ENCODE data around the gene DNAJC1. TPM values are rescaled to one million over a fixed set of nuclear protein-coding genes. Genes with fewer than 3 reads are reported as not detected.
"Not testable (repeated sequence)": the region's sequence is repeated elsewhere in the genome, so short reads cannot be mapped to it uniquely, and the experiment has no call there.

Gene DNAJC1
- polyA plus RNA-seq, 1 donor (not counting 4 experiments of a cell fraction or from before 2014, with no cell fraction given): 24.8 TPM

DNA sequence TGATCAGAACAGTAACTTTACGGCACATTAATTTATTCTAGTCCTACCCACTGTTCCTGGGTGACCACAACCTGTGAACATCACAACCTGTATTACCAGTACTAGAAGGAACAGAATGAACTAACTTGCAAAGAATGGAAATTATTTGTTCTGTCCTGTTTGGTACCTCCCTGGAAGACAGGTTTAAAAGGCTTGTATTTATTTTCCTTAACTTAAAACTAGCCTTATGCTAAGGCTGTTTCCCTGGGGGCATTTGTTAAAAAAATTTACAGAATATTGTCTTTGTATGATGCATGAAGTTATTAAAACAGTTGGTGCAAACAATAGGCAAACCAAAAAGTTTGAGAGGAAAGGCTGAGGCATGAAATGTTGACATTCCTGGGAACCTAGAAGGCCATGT lies 132.7 kb downstream of the DNAJC1 start:
- H3K4me2 ChIP-seq (ENCODE audit: control insufficient read depth, extremely low read depth, insufficient read depth, low read depth, low read length): no peak overlapping the region
- H3K36me3 ChIP-seq (ENCODE audit: control insufficient read depth in 2 of 2, extremely low read depth in 1 of 2, insufficient read depth in 2 of 2, low read length in 2 of 2): no peaks in the 10 kb centered on the region
- FAIRE-seq: no peak
- H3K27ac ChIP-seq (ENCODE audit: control insufficient read depth, insufficient read depth, low read length): no peak overlapping the region
- H3K79me2 ChIP-seq (ENCODE audit: control insufficient read depth, insufficient read depth, low read length): no peaks in the 10 kb centered on the region
- H3K9me1 ChIP-seq (ENCODE audit: control insufficient read depth, extremely low read depth, insufficient read depth, low read length): no peaks in the 10 kb centered on the region
- no peak overlapping the region for H3K9ac ChIP-seq (ENCODE audit: control insufficient read depth, extremely low read depth, insufficient read depth, low read length)
- H2AFZ ChIP-seq (ENCODE audit: control insufficient read depth, low read length): no peak overlapping the region
- no peaks in the 10 kb centered on the region for H3K9me3 ChIP-seq (ENCODE audit: control insufficient read depth, low read depth, low read length)
- no peaks in the 10 kb centered on the region for H3K27me3 ChIP-seq (ENCODE audit: control insufficient read depth, extremely low read depth, insufficient read depth, low read length)
- DNase-seq (ENCODE audit: low read depth, low spot score): no peak
- no peaks in the 10 kb centered on the region for H3K4me1 ChIP-seq (ENCODE audit: control insufficient read depth, extremely low read depth, insufficient read depth, low read length)
- H3K4me3 ChIP-seq (ENCODE audit: control insufficient read depth in 2 of 3, extremely low read depth in 1 of 3, insufficient read depth in 2 of 3, low read depth in 1 of 3, low read length in 3 of 3): no peak overlapping the region
- dilution Hi-C loops (cut with MboI; ENCODE audit: extremely low pct_ligation_motif_present, low sequenced_read_pairs): no loop called here
- no peaks in the 10 kb centered on the region for H4K20me1 ChIP-seq (ENCODE audit: control insufficient read depth, extremely low read depth, insufficient read depth, low read length)
- no peak for TF ChIP-seq EZH2 (IDR thresholded peaks at IDR 0.05; ENCODE audit: low read length)
- TF ChIP-seq, protein P1, sequence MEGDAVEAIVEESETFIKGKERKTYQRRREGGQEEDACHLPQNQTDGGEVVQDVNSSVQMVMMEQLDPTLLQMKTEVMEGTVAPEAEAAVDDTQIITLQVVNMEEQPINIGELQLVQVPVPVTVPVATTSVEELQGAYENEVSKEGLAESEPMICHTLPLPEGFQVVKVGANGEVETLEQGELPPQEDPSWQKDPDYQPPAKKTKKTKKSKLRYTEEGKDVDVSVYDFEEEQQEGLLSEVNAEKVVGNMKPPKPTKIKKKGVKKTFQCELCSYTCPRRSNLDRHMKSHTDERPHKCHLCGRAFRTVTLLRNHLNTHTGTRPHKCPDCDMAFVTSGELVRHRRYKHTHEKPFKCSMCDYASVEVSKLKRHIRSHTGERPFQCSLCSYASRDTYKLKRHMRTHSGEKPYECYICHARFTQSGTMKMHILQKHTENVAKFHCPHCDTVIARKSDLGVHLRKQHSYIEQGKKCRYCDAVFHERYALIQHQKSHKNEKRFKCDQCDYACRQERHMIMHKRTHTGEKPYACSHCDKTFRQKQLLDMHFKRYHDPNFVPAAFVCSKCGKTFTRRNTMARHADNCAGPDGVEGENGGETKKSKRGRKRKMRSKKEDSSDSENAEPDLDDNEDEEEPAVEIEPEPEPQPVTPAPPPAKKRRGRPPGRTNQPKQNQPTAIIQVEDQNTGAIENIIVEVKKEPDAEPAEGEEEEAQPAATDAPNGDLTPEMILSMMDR (optimal IDR thresholded peaks at IDR 0.05 in 1 of 3, IDR thresholded peaks at IDR 0.05 in 1 of 3, conservative IDR thresholded peaks at IDR 0.05 in 1 of 3; ENCODE audit: extremely low read depth in 1 of 3, insufficient read depth in 2 of 3, low read length in 3 of 3): no peak

DNA sequence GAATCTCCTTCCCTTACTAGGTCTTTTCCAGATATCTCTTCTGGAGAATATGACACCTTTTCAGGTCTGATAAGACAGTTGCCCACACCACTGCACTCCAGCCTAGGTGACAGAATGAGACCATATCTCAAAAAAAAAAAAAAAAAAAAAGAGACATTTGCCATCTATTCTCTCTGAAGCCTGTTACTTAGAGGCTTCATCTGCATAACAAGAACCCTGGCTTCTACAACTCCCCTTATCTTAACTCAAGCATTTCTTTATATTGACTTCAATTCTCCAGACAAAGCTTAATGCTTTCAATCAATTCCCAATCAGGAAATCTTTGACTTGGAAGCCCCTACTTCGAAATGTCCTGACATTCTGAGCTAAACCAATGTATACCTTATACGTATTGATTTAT lies 134.4 kb downstream of the DNAJC1 start:
- H3K4me3 ChIP-seq (ENCODE audit: control insufficient read depth in 2 of 3, extremely low read depth in 1 of 3, insufficient read depth in 2 of 3, low read depth in 1 of 3, low read length in 3 of 3); H3K27ac ChIP-seq (ENCODE audit: control insufficient read depth, insufficient read depth, low read length); dilution Hi-C loops (cut with MboI; ENCODE audit: extremely low pct_ligation_motif_present, low sequenced_read_pairs); H3K9me1 ChIP-seq (ENCODE audit: control insufficient read depth, extremely low read depth, insufficient read depth, low read length); DNase-seq (ENCODE audit: low read depth, low spot score); H4K20me1 ChIP-seq (ENCODE audit: control insufficient read depth, extremely low read depth, insufficient read depth, low read length); H3K4me1 ChIP-seq (ENCODE audit: control insufficient read depth, extremely low read depth, insufficient read depth, low read length); H3K27me3 ChIP-seq (ENCODE audit: control insufficient read depth, extremely low read depth, insufficient read depth, low read length); H3K9ac ChIP-seq (ENCODE audit: control insufficient read depth, extremely low read depth, insufficient read depth, low read length); H3K9me3 ChIP-seq (ENCODE audit: control insufficient read depth, low read depth, low read length); H3K4me2 ChIP-seq (ENCODE audit: control insufficient read depth, extremely low read depth, insufficient read depth, low read depth, low read length); FAIRE-seq; H3K79me2 ChIP-seq (ENCODE audit: control insufficient read depth, insufficient read depth, low read length); H3K36me3 ChIP-seq (ENCODE audit: control insufficient read depth in 2 of 2, extremely low read depth in 1 of 2, insufficient read depth in 2 of 2, low read length in 2 of 2); H2AFZ ChIP-seq (ENCODE audit: control insufficient read depth, low read length): not testable (repeated sequence)

GRCh38 chr10:21860718-21861117 lies 142.8 kb downstream of the DNAJC1 start:
- no peaks in the 10 kb centered on the region for H3K79me2 ChIP-seq (ENCODE audit: control insufficient read depth, insufficient read depth, low read length)
- no peak overlapping the region for H3K4me3 ChIP-seq (ENCODE audit: control insufficient read depth in 2 of 3, extremely low read depth in 1 of 3, insufficient read depth in 2 of 3, low read depth in 1 of 3, low read length in 3 of 3)
- no peak overlapping the region for H3K27ac ChIP-seq (ENCODE audit: control insufficient read depth, insufficient read depth, low read length)
- H3K4me1 ChIP-seq (ENCODE audit: control insufficient read depth, extremely low read depth, insufficient read depth, low read length): no peaks in the 10 kb centered on the region
- dilution Hi-C loops (cut with MboI; ENCODE audit: extremely low pct_ligation_motif_present, low sequenced_read_pairs): no loop called here
- TF ChIP-seq, protein P1 (optimal IDR thresholded peaks at IDR 0.05 in 1 of 3, IDR thresholded peaks at IDR 0.05 in 1 of 3, conservative IDR thresholded peaks at IDR 0.05 in 1 of 3; ENCODE audit: extremely low read depth in 1 of 3, insufficient read depth in 2 of 3, low read length in 3 of 3): no peak
- TF ChIP-seq EZH2 (IDR thresholded peaks at IDR 0.05; ENCODE audit: low read length): no peak
- H3K9ac ChIP-seq (ENCODE audit: control insufficient read depth, extremely low read depth, insufficient read depth, low read length): no peak overlapping the region
- H3K36me3 ChIP-seq (ENCODE audit: control insufficient read depth in 2 of 2, extremely low read depth in 1 of 2, insufficient read depth in 2 of 2, low read length in 2 of 2): no peaks in the 10 kb centered on the region
- H3K9me3 ChIP-seq (ENCODE audit: control insufficient read depth, low read depth, low read length): no peaks in the 10 kb centered on the region
- H4K20me1 ChIP-seq (ENCODE audit: control insufficient read depth, extremely low read depth, insufficient read depth, low read length): no peaks in the 10 kb centered on the region
- DNase-seq (ENCODE audit: low read depth, low spot score): no peak
- FAIRE-seq: no peak
- H2AFZ ChIP-seq (ENCODE audit: control insufficient read depth, low read length): no peak overlapping the region
- no peaks in the 10 kb centered on the region for H3K9me1 ChIP-seq (ENCODE audit: control insufficient read depth, extremely low read depth, insufficient read depth, low read length)
- H3K27me3 ChIP-seq (ENCODE audit: control insufficient read depth, extremely low read depth, insufficient read depth, low read length): no peaks in the 10 kb centered on the region
- no peak overlapping the region for H3K4me2 ChIP-seq (ENCODE audit: control insufficient read depth, extremely low read depth, insufficient read depth, low read depth, low read length)
